H1 (cell line): ENCODE data around the gene TLE3. TPM values are rescaled to one million over a fixed set of nuclear protein-coding genes. Genes with fewer than 3 reads are reported as not detected.
A peak's percentile ranks its signal among the peaks of the same experiment; 100 is the strongest.

ENCODE experiments used
- ATF3 ChIP-seq: IDR thresholded peaks from 2 replicates; pipeline ENCODE4 v1.6.1; 2011; ENCODE audit warnings: low read depth, mild to moderate bottlenecking, low read length; ENCODE audit not compliant: insufficient read depth
- BACH1 ChIP-seq: IDR thresholded peaks from 2 replicates; pipeline ENCODE4 v1.6.1; 2012; ENCODE audit warnings: low read length, improper control_type of control experiment
- BRCA1 ChIP-seq: IDR thresholded peaks from 2 replicates; pipeline ENCODE4 v1.6.1; 2012; ENCODE audit warnings: low read depth, low read length, improper control_type of control experiment
- EGR1 ChIP-seq: IDR thresholded peaks from 2 replicates; pipeline ENCODE4 v1.6.1; 2011; ENCODE audit warnings: low read depth, low read length, borderline replicate concordance
- JUN ChIP-seq: IDR thresholded peaks from 2 replicates; pipeline ENCODE4 v1.6.1; 2011; ENCODE audit warnings: low read depth, mild to moderate bottlenecking, improper control_type of control experiment, low read length
- NANOG ChIP-seq: IDR thresholded peaks from 2 replicates; pipeline ENCODE4 v1.6.1; 2011; ENCODE audit warnings: low read length, low read depth, mild to moderate bottlenecking, inconsistent platforms; ENCODE audit not compliant: insufficient read depth, poor library complexity, severe bottlenecking
- RNF2 ChIP-seq: fragments of 200-900, 300-1000 bp; sonication (generic); IDR thresholded peaks from 2 replicates; pipeline ENCODE4 v1.7.1; 2016; ENCODE audit warnings: borderline replicate concordance, low read depth, mild to moderate bottlenecking, antibody characterized with exemption, low read length; ENCODE audit not compliant: poor library complexity, severe bottlenecking; ENCODE audit errors: missing control alignments
- SRF ChIP-seq: IDR thresholded peaks from 2 replicates; pipeline ENCODE4 v1.6.1; 2011; ENCODE audit warnings: mild to moderate bottlenecking, low read depth, low read length, moderate library complexity
- TBP ChIP-seq: IDR thresholded peaks from 2 replicates; pipeline ENCODE4 v1.6.1; 2011; ENCODE audit warnings: low read depth, low read length, improper control_type of control experiment
- TCF12 ChIP-seq: IDR thresholded peaks from 2 replicates; pipeline ENCODE4 v1.6.1; 2011; ENCODE audit warnings: low read depth, mild to moderate bottlenecking, low read length
- ZNF274 ChIP-seq: IDR thresholded peaks from 2 replicates; pipeline ENCODE4 v1.7.0; 2012; ENCODE audit warnings: low read length, borderline replicate concordance; ENCODE audit errors: extremely low read depth
- polyA plus RNA-seq, 7 experiments: library from polyadenylated mRNA; depleted of rRNA in 3 of 7; stranded (reverse) in 5 of 7; unstranded in 2 of 7; fragments of >200 nt in 5 of 7; fragments of 200-250 nt in 2 of 7; gene quantifications; 1 replicate in 5 of 7; 2 replicates in 1 of 7; 4 replicates in 1 of 7; pipeline versions ENCODE4 v1.2.1 to v1.2.3, GENCODE V29; 2011 to 2013; ENCODE audit warnings: missing spikeins in 2 of 7, mixed read lengths in 2 of 7
- total RNA-seq: library from RNA; stranded (reverse); fragmentation: NEBNext Ultra II Directional; extraction: Animal tissue kit (Norgen Biotek cat#: 25700); gene quantifications from 2 replicates; pipeline ENCODE4 v1.2.1, GENCODE V29; 2021

The TLE3 gene
- total and polyA plus RNA-seq, 2 of the 8 experiments (the other 6 are each of a cell fraction or from before 2014, with no cell fraction given): 25.1 to 61.2 TPM

GRCh38 chr15:70093481-70094319 lies 4.0 kb downstream of the TLE3 start (continued):
- TF ChIP-seq TBP (no peak; the same call in 1 of the 2 replicates), TCF12 (no peak), ATF3 (no peak), BRCA1 (no peak), BACH1 (no peak), EGR1 (no peak), ZNF274 (no peak), JUN (no peak), RNF2 (no peak), NANOG (peak; percentile 19), SRF (no peak)
